ENCODE results near the gene SEC31B. TPM values are rescaled to one million over a fixed set of nuclear protein-coding genes. Genes with fewer than 3 reads are reported as not detected.

SEC31B gene
- total RNA-seq, 1 donor from 2014 or later, result 1.6 TPM

DNA sequence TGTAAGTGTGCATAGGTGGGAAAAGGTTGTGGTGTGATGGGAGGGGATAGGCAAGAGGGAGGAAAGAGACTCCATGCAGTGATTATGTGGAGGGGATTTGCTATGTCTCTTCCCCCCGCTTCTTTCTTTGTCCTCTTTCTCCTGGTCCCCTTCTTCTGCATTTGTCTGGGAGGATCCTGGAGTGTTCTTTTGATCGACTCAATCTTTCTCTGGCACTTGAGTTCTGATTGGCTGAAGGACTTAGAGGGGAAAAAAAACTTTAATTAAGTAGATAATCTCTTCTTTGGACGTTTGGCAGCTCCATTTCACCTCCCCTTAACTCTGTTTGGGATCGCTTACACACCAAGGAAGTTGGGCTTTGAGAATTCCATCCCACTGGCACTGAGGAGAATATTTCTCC lies 57.0 kb downstream of the SEC31B start, which contains the start of gene WNT8B:
Gene WNT8B (plus strand): TSS at position 301 of the 400 bp plus-strand sequence. CDS start 160 bp downstream, outside the sequence.
- Histone ChIP-seq H3K36me3 (ENCODE audit: control insufficient read depth, insufficient read depth, low read length) (no peaks in the 10 kb centered on the region), H3K27me3 (ENCODE audit: control insufficient read depth, insufficient read depth, low read length) (peaks cover 2% of the 10 kb centered on the region), H3K4me3 (ENCODE audit: low read depth, low read length) (no peak within 1 kb of the TSS)
- DNase-seq (ENCODE audit: low read depth) (no peak), FAIRE-seq (no peak)
- TF ChIP-seq, protein P1, sequence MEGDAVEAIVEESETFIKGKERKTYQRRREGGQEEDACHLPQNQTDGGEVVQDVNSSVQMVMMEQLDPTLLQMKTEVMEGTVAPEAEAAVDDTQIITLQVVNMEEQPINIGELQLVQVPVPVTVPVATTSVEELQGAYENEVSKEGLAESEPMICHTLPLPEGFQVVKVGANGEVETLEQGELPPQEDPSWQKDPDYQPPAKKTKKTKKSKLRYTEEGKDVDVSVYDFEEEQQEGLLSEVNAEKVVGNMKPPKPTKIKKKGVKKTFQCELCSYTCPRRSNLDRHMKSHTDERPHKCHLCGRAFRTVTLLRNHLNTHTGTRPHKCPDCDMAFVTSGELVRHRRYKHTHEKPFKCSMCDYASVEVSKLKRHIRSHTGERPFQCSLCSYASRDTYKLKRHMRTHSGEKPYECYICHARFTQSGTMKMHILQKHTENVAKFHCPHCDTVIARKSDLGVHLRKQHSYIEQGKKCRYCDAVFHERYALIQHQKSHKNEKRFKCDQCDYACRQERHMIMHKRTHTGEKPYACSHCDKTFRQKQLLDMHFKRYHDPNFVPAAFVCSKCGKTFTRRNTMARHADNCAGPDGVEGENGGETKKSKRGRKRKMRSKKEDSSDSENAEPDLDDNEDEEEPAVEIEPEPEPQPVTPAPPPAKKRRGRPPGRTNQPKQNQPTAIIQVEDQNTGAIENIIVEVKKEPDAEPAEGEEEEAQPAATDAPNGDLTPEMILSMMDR (IDR thresholded peaks at IDR 0.05; ENCODE audit: insufficient read depth, low read length, severe bottlenecking), result no peak

DNA sequence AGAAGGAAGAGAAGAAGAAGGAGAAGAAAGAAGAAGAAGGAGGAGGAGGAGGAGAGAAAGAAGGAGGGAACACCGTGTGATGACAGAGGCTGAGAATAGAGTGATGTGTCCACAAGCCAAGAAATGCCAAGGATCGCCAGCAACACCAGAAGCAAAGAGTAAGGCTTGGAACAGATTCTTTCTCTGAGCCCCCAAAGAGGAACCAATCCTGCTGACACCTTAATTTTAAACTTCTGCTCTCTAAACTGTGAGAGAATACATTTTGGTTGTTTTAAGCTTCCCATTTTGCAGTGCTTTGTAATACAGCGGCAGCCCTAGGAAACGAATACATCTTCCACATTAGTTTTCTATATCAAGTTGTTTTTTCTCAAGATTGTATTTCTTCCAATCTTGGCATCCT lies 70.7 kb downstream of the SEC31B start:
- TF ChIP-seq, protein P1 (IDR thresholded peaks at IDR 0.05; ENCODE audit: insufficient read depth, low read length, severe bottlenecking), result no peak
- H3K36me3 ChIP-seq (ENCODE audit: control insufficient read depth, insufficient read depth, low read length), result no peaks in the 10 kb centered on the region
- H3K27me3 ChIP-seq (ENCODE audit: control insufficient read depth, insufficient read depth, low read length), result no peaks in the 10 kb centered on the region
- H3K4me3 ChIP-seq (ENCODE audit: low read depth, low read length), result no peak overlapping the region
- DNase-seq (ENCODE audit: low read depth) (no peak), FAIRE-seq (no peak)

- Histone ChIP-seq H3K36me3 (ENCODE audit: control insufficient read depth, insufficient read depth, low read length) (no peaks in the 10 kb centered on the region), H3K27me3 (ENCODE audit: control insufficient read depth, insufficient read depth, low read length) (no peaks in the 10 kb centered on the region), H3K4me3 (ENCODE audit: low read depth, low read length) (no peak overlapping the region)
- DNase-seq (ENCODE audit: low read depth) (no peak), FAIRE-seq (no peak)
- TF ChIP-seq, protein P1 (IDR thresholded peaks at IDR 0.05; ENCODE audit: insufficient read depth, low read length, severe bottlenecking), result no peak
These were observed 72.0 kb downstream of the SEC31B start for GRCh38 chr10:100447663-100448062.

GRCh38 chr10:100446130-100446761 lies 73.4 kb downstream of the SEC31B start:
- no peaks in the 10 kb centered on the region for H3K36me3 ChIP-seq (ENCODE audit: control insufficient read depth, insufficient read depth, low read length)
- H3K4me3 ChIP-seq (ENCODE audit: low read depth, low read length), result no peak overlapping the region
- no peaks in the 10 kb centered on the region for H3K27me3 ChIP-seq (ENCODE audit: control insufficient read depth, insufficient read depth, low read length)
- TF ChIP-seq, protein P1 (IDR thresholded peaks at IDR 0.05; ENCODE audit: insufficient read depth, low read length, severe bottlenecking), result no peak
- FAIRE-seq (no peak), DNase-seq (ENCODE audit: low read depth) (no peak)

GRCh38 chr10:100442548-100442947 lies 77.1 kb downstream of the SEC31B start:
- Histone ChIP-seq H3K36me3 (ENCODE audit: control insufficient read depth, insufficient read depth, low read length) (no peaks in the 10 kb centered on the region), H3K27me3 (ENCODE audit: control insufficient read depth, insufficient read depth, low read length) (no peaks in the 10 kb centered on the region), H3K4me3 (ENCODE audit: low read depth, low read length) (no peak overlapping the region)
- FAIRE-seq (no peak), DNase-seq (ENCODE audit: low read depth) (no peak)
- TF ChIP-seq, protein P1 (IDR thresholded peaks at IDR 0.05; ENCODE audit: insufficient read depth, low read length, severe bottlenecking), result no peak
